NB4 (cell line): ENCODE measurements around the gene NEUROG1.

Experiments used
- MYC ChIP-seq: IDR thresholded peaks from 2 replicates; pipeline ENCODE4 v1.6.1; 2011; ENCODE audit warnings: low read depth, low read length
- POLR2A ChIP-seq: IDR thresholded peaks from 2 replicates; pipeline ENCODE4 v1.6.1; 2011; ENCODE audit warnings: mild to moderate bottlenecking; ENCODE audit not compliant: insufficient read length; ENCODE audit errors: extremely low read depth
- TF ChIP-seq, protein P1 (sequence below): IDR thresholded peaks from one replicate; pipeline ENCODE4 v1.5.1; 2012; ENCODE audit warnings: low read depth, low read length
- TF ChIP-seq, protein P2 (sequence below): IDR thresholded peaks from 2 replicates; pipeline ENCODE4 v1.6.1; 2011; ENCODE audit warnings: low read depth, low read length

DNA sequence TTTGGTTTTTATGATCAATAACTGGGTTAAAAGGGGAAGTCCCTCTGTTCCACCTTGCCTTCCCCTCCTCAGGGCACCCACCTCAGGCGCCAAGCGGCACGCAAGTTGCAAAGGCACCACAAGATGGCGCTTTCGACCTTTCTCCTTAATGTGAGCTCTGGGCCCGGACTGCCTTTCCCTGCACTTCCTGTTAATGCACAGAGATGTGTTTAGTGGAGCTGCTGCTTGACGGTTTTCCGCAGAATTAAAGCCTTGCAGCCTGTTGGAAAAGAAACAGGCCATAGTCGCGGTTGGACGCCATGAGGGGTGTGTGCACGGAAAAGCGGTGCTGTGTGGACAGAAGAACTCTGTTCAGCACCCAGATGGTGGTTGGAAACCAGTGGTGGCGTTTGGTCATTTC lies 25.1 kb upstream of the NEUROG1 start:
- TF ChIP-seq, protein P1, sequence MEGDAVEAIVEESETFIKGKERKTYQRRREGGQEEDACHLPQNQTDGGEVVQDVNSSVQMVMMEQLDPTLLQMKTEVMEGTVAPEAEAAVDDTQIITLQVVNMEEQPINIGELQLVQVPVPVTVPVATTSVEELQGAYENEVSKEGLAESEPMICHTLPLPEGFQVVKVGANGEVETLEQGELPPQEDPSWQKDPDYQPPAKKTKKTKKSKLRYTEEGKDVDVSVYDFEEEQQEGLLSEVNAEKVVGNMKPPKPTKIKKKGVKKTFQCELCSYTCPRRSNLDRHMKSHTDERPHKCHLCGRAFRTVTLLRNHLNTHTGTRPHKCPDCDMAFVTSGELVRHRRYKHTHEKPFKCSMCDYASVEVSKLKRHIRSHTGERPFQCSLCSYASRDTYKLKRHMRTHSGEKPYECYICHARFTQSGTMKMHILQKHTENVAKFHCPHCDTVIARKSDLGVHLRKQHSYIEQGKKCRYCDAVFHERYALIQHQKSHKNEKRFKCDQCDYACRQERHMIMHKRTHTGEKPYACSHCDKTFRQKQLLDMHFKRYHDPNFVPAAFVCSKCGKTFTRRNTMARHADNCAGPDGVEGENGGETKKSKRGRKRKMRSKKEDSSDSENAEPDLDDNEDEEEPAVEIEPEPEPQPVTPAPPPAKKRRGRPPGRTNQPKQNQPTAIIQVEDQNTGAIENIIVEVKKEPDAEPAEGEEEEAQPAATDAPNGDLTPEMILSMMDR: peak; percentile 72
- TF ChIP-seq, protein P2, sequence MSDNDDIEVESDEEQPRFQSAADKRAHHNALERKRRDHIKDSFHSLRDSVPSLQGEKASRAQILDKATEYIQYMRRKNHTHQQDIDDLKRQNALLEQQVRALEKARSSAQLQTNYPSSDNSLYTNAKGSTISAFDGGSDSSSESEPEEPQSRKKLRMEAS: peak; percentile 60
- TF ChIP-seq POLR2A (no peak), MYC (no peak; the same call in 1 of the 2 replicates)
